GM12891 (cell line): ENCODE measurements around the gene H2BW2. TPM values are rescaled to one million over a fixed set of nuclear protein-coding genes. Genes with fewer than 3 reads are reported as not detected.
"Not testable (repeated sequence)": the region's sequence is repeated elsewhere in the genome, so short reads cannot be mapped to it uniquely, and the experiment has no call there.

Experiments
- DNase-seq: peaks from one replicate; pipeline ENCODE4 v3.0.0; 2011; ENCODE audit warnings: low spot score; ENCODE audit not compliant: insufficient read length
- FAIRE-seq: peaks from 2 replicates; lab custom pipeline; 2011; peaks lifted over from hg19 to GRCh38; lab: Jason Lieb, UNC
- PAX5 ChIP-seq: IDR thresholded peaks from 2 replicates; pipeline ENCODE4 v1.6.1; 2011; ENCODE audit warnings: low read length, moderate library complexity, mild to moderate bottlenecking; ENCODE audit not compliant: insufficient read depth, severe bottlenecking
- POLR2A ChIP-seq: IDR thresholded peaks from 2 replicates; pipeline ENCODE4 v1.6.1; 2011; ENCODE audit warnings: low read depth, low read length, control low read depth
- POLR2AphosphoS5 ChIP-seq: IDR thresholded peaks from 2 replicates; pipeline ENCODE4 v1.6.1; 2011; ENCODE audit warnings: low read depth, low read length, control low read depth
- POU2F2 ChIP-seq: IDR thresholded peaks from 2 replicates; pipeline ENCODE4 v1.6.1; 2011; ENCODE audit warnings: low read depth, mild to moderate bottlenecking, control low read depth, low read length, moderate library complexity
- SPI1 ChIP-seq: IDR thresholded peaks from 2 replicates; pipeline ENCODE4 v1.6.1; 2011; ENCODE audit warnings: low read depth, low read length, control low read depth
- TAF1 ChIP-seq: IDR thresholded peaks from 2 replicates; pipeline ENCODE4 v1.6.1; 2011; ENCODE audit warnings: low read depth, low read length, control low read depth
- polyA plus RNA-seq: library from polyadenylated mRNA; unstranded; fragments of >200 nt; gene quantifications from one replicate; pipeline ENCODE4 v1.2.1, GENCODE V29; 2012; ENCODE audit warnings: low read depth, missing spikeins, inconsistent platforms; ENCODE audit not compliant: missing spikeins

The H2BW2 gene
- polyA plus RNA-seq, result not detected

GRCh38 chrX:104039689-104040505, at the start of gene H2BW2:
TSS of gene H2BW2 (plus strand) at chrX:104039956. CDS start at chrX:104039995, 39 bp downstream.
- FAIRE-seq (no peak), DNase-seq (no peak)

GRCh38 chrX:103999234-103999633, 40.5 kb upstream of the H2BW2 start:
- FAIRE-seq, result no peak

More at GRCh38 chrX:104039689-104040505, at the start of gene H2BW2:
- no peak for TF ChIP-seq PAX5
- no peak for TF ChIP-seq POU2F2
- no peak for TF ChIP-seq TAF1
- no peak for TF ChIP-seq SPI1
- no peak for TF ChIP-seq POLR2A
- no peak for TF ChIP-seq POLR2AphosphoS5

GRCh38 chrX:104008831-104009230, 30.9 kb upstream of the H2BW2 start:
- no peak for FAIRE-seq
- TF ChIP-seq POLR2AphosphoS5, result no peak
- DNase-seq, result no peak

More at GRCh38 chrX:103999234-103999633, 40.5 kb upstream of the H2BW2 start:
- TF ChIP-seq POLR2A (no peak), POLR2AphosphoS5 (no peak), POU2F2 (no peak), TAF1 (no peak), PAX5 (no peak), SPI1 (no peak)
- no peak for DNase-seq

GRCh38 chrX:104013158-104013557, 26.6 kb upstream of the H2BW2 start:
- no peak for DNase-seq
- no peak for FAIRE-seq
- no peak for TF ChIP-seq SPI1
- TF ChIP-seq TAF1, result no peak
- no peak for TF ChIP-seq POLR2AphosphoS5
- TF ChIP-seq PAX5, result no peak
- TF ChIP-seq POLR2A, result no peak
- no peak for TF ChIP-seq POU2F2

GRCh38 chrX:104013606-104014005, 26.1 kb upstream of the H2BW2 start, which contains the start of gene H2BW1:
TSS of gene H2BW1 (minus strand) at chrX:104013708. CDS start at chrX:104013576, 132 bp downstream.
- no peak for FAIRE-seq
- no peak for DNase-seq
- TF ChIP-seq PAX5, result no peak
- TF ChIP-seq POU2F2, result no peak
- TF ChIP-seq SPI1, result no peak
- no peak for TF ChIP-seq TAF1
- no peak for TF ChIP-seq POLR2A
- no peak for TF ChIP-seq POLR2AphosphoS5

GRCh38 chrX:104015576-104015975, 24.2 kb upstream of the H2BW2 start:
- FAIRE-seq, DNase-seq: not testable (repeated sequence)

GRCh38 chrX:104018126-104018525, 21.6 kb upstream of the H2BW2 start:
- TF ChIP-seq POLR2A (no peak), POU2F2 (no peak), TAF1 (no peak), POLR2AphosphoS5 (no peak), PAX5 (no peak), SPI1 (no peak)
- no peak for FAIRE-seq
- no peak for DNase-seq

GRCh38 chrX:104041003-104041402, 1.2 kb downstream of the H2BW2 start:
- DNase-seq (no peak), FAIRE-seq (no peak)
- no peak for TF ChIP-seq POLR2A
- TF ChIP-seq POU2F2, result no peak
- no peak for TF ChIP-seq PAX5
- no peak for TF ChIP-seq POLR2AphosphoS5
- TF ChIP-seq SPI1, result no peak
- no peak for TF ChIP-seq TAF1

- TF ChIP-seq TAF1, result no peak
- TF ChIP-seq POLR2AphosphoS5, result no peak
- TF ChIP-seq SPI1, result no peak
- TF ChIP-seq PAX5, result no peak
- TF ChIP-seq POLR2A, result no peak
- TF ChIP-seq POU2F2, result no peak
- DNase-seq (no peak), FAIRE-seq (no peak)
Observed at GRCh38 chrX:104045642-104046041, 5.9 kb downstream of the H2BW2 start.

- no peak for DNase-seq
- TF ChIP-seq POLR2AphosphoS5, result no peak
- no peak for TF ChIP-seq POU2F2
- TF ChIP-seq SPI1, result no peak
- no peak for TF ChIP-seq PAX5
- no peak for TF ChIP-seq TAF1
- no peak for TF ChIP-seq POLR2A
- no peak for FAIRE-seq
Observed at GRCh38 chrX:104047171-104047570, 7.4 kb downstream of the H2BW2 start.

- not testable (repeated sequence) for DNase-seq
- FAIRE-seq, result peak; percentile 26
Observed at GRCh38 chrX:104054956-104055355, 15.2 kb downstream of the H2BW2 start.

GRCh38 chrX:104062636-104063035, 22.9 kb downstream of the H2BW2 start:
- not testable (repeated sequence) for FAIRE-seq, DNase-seq

- not testable (repeated sequence) for FAIRE-seq, DNase-seq
Observed at GRCh38 chrX:104075778-104076445, 36.2 kb downstream of the H2BW2 start, which contains the start of gene TMSB15C. TSS of gene TMSB15C (minus strand) at chrX:104076236.
